IPS DF 4.7 (cell line): ENCODE data around the gene ANKFN1.

Experiments used
- DNase-seq: peaks from one replicate; pipeline ENCODE4 v3.0.0-alpha.2; 2013; ENCODE audit warnings: low spot score; ENCODE audit errors: extremely low read depth

Gene ANKFN1

GRCh38 chr17:56497132-56497531 lies 343.9 kb downstream of the ANKFN1 start:
- no peak for DNase-seq

DNA sequence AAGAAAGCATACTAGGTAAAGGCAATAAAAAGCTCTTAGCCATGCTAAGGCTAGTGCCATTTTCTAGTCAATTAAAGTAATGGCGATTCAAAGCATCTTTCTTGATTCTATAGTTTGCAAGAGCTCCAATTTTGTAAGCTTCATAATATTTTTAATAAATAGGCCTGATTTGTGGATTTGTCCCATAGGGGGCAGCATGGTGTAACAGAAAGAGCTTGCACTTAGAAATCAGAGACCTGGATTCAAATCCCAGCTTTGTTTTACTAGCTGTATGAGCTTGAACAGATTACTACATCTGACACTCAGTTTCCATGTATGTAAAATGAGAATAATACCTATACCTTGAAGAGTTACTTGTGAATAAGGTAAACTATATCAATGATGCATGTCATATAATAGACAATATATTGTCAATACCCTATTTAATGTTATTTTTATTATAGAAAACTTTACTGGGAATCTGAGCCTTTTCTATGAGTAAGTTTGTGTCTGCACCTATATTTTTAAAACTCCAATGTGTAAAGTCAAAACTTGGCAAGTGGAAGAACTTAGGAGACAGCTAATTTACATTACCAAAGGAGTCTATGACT lies 346.6 kb downstream of the ANKFN1 start:
- DNase-seq, result no peak

GRCh38 chr17:56502120-56502654 lies 348.9 kb downstream of the ANKFN1 start:
- DNase-seq, result no peak

DNA sequence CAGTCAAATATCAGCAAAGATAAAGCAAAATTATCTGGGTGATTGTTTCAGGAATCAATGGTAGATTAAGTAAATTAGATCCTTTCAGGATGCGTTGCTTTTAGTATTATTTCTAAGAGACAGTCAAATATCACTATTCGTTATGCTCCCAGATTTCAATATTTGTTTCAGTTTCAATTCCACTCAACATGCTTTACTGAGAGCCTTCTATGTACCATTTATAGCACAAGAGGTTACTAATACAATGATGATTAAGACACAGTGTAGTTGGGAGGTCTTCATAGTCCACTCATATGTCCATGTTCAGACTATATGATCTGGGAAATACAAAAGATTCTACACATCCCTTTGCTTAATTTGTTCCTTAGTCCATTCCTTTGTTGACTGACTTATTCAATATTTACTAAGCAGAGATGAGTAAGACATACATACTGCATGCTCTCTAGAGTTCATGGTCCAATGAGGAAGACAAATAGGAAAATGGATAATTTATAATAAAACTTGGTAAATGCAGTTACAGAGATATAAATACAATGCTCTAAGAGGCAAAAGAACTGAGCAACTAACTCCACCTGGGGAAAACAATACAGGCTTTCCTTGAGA lies 352.0 kb downstream of the ANKFN1 start:
- DNase-seq, result no peak

DNA sequence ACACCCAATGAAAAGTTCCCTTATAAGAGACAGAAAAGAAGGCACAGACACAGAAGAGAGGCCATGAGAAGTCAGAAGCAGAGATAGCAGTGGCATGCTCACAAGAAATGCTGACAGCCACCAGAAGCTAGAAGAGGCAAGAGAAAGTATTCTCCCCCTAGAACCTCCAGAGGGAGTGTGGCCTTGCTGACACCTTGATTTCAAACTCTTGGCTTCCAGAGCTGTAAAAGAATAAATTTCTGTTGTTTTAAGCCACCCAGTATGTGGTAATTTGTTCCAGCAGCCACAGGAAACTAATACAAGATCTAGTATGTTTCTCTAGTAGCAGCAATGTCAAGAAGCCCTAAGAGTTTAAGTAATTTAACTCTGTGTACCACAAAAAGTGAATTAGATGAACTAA lies 353.1 kb downstream of the ANKFN1 start:
- DNase-seq, result no peak

DNA sequence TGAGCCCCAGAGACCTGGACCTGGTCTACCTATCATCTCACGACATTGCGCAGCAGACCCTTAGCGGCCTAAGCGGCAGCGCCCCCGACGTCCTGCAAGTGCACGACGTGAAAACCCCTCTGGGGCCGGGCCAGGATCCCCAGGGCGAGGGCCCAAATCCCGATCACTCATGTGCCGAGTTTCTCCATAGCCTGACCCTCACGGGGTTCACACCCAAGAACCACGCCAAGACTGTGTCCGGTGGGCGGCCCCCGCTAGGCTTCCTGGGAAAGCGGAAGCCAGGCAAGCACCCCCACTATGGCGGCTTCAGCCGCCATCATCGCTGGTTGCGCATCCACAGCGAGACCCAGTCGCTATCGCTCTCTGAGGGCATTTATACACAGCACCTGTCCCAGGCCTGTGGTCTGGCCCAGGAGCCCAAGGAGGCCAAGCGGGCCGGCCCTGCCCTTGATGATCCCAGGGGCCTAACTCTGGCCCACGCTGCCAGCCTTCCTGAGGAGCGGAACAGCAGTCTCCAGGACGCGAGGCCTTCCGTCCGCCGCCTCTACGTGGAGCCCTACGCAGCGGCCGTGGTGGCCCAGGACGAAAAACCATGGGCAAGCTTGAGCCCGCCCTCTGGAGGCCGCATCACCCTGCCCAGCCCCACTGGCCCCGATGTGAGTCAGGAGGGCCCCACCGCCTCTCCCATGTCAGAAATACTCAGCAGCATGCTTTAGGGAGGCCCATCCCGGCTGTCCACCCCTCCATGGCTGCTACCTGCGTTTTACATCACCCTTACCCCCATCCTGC lies 357.5 kb downstream of the ANKFN1 start:
- no peak for DNase-seq

DNA sequence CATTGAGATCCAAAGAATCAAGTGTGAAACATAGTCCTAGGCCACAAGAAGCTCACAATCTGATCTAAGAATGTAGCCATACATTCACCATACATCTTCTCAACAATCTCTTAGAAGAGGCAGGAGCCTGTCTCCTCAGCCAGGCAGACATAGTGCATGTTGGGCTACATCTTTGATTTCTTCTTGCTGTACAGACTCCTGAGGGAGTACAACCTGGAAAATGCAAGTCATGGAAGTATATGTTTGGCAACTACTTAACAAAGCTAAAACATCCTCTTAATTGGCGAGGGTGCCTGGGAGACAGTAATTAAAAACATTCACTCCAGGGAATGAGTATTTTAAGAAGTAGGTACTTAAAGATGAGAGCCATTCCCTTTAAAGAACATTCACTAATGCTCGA lies 361.0 kb downstream of the ANKFN1 start:
- no peak for DNase-seq

GRCh38 chr17:56514899-56515298 lies 361.6 kb downstream of the ANKFN1 start:
- DNase-seq, result no peak

GRCh38 chr17:56521414-56522141 lies 368.3 kb downstream of the ANKFN1 start:
- no peak for DNase-seq

DNA sequence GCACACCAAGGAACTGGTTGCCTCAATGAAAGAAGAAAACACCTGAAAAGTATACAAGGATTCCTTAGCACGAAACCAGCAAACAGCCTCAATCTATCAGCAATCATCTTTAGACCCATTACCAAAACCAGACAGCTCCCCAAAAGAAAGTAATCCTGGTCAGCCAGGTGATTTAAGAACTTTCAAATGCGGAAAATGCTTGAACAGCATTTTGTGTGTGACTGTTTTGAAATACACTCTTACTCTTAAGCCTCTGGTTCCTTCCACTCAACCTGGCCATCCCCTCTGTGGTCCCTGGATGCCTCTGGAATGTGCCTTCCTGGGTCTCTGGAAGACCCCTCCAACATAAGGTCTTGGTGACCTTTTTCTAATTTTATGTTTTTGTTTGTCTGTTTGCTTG lies 369.8 kb downstream of the ANKFN1 start:
- no peak for DNase-seq

DNA sequence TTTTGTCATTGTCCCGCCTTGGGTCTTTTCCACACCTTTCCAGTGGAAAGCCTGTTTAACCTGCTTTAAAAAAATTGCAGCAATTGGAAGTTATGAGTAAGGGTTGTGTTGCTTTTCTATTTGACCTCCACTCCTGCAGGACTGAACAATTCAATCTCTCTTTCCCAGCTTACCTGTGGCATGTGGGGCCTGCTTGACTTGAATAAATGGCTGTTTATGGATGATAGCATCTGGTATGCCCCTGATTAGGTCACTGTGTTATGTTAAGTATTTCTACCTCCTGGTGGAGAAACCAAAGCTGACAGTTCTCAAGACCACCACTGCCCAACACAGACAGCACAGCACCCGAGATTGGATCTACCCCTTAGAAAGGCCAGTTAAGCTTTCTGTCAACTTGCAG lies 375.4 kb downstream of the ANKFN1 start:
- DNase-seq, result no peak

- DNase-seq, result no peak
Observed at GRCh38 chr17:56532926-56533325, 379.7 kb downstream of the ANKFN1 start.

DNA sequence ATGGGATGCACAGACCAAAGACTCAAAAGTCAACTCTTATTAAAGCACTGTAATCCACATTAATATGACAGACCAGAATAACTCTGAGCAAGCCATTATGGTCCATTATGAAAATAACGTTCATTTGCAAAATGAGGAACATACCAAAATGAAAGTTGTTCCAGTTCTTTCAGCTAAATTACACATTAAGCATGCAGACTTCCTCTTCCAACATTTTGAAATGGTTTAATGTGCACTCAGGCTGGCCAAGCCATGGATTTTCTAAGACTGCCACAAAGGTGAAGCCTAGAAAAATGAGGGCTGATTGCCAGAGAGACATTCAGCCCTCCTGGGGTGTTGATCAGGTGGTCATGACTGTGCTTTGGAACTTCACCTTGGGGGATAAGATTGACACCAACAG lies 383.5 kb downstream of the ANKFN1 start:
- DNase-seq, result no peak

GRCh38 chr17:56540836-56541235 lies 387.6 kb downstream of the ANKFN1 start:
- DNase-seq, result no peak

- DNase-seq, result no peak
Observed at GRCh38 chr17:56543280-56543679, 390.0 kb downstream of the ANKFN1 start.

- no peak for DNase-seq
Observed at GRCh38 chr17:56545106-56545505, 391.8 kb downstream of the ANKFN1 start.

- DNase-seq, result no peak
Observed at GRCh38 chr17:56545930-56546329, 392.7 kb downstream of the ANKFN1 start.

GRCh38 chr17:56548661-56549060 lies 395.4 kb downstream of the ANKFN1 start:
- no peak for DNase-seq

DNA sequence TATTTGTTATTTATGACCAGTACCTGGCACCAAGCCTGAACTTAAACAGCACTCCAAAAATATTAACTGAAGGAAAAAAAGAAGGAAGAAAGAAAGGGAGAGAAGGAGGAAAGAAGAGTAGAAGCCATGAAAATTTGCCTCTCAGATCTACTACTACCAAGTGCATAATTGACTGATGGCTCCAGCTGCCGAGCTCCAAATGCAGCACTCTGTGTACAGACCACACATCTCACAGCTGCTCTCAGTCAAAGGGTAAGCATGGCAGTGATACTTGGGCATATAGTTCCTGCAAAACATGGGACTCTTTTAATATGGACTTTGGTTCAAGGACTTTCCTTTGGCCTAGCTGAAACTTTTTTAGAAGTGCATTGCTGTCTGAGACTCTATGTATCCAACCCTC lies 396.2 kb downstream of the ANKFN1 start:
- no peak for DNase-seq

GRCh38 chr17:56557682-56558081 lies 404.4 kb downstream of the ANKFN1 start:
- DNase-seq, result no peak

- no peak for DNase-seq
Observed at GRCh38 chr17:56558088-56558487, 404.8 kb downstream of the ANKFN1 start.
